ENCODE measurements around the gene NLRP1.

Gene NLRP1

GRCh38 chr17:5610956-5611355 is 26.6 kb upstream of the NLRP1 start:
- Histone ChIP-seq H3K4me1 (ENCODE audit: control insufficient read depth, insufficient read depth, low read length) (no peaks in the 10 kb centered on the region), H3K9me3 (ENCODE audit: control insufficient read depth, insufficient read depth, low read length) (no peaks in the 10 kb centered on the region), H3K27ac (ENCODE audit: low read depth, low read length) (no peak overlapping the region), H3K27me3 (ENCODE audit: control insufficient read depth, insufficient read depth, low read length) (no peaks in the 10 kb centered on the region), H3K36me3 (ENCODE audit: control insufficient read depth, insufficient read depth, low read length) (no peaks in the 10 kb centered on the region), H3K4me3 (ENCODE audit: low read depth, low read length) (no peak overlapping the region), H3K9ac (ENCODE audit: low read depth, low read length) (no peak overlapping the region)

GRCh38 chr17:5608399-5609112 is 24.2 kb upstream of the NLRP1 start:
- no peaks in the 10 kb centered on the region for H3K36me3 ChIP-seq (ENCODE audit: control insufficient read depth, insufficient read depth, low read length)
- no peaks in the 10 kb centered on the region for H3K27me3 ChIP-seq (ENCODE audit: control insufficient read depth, insufficient read depth, low read length)

DNA sequence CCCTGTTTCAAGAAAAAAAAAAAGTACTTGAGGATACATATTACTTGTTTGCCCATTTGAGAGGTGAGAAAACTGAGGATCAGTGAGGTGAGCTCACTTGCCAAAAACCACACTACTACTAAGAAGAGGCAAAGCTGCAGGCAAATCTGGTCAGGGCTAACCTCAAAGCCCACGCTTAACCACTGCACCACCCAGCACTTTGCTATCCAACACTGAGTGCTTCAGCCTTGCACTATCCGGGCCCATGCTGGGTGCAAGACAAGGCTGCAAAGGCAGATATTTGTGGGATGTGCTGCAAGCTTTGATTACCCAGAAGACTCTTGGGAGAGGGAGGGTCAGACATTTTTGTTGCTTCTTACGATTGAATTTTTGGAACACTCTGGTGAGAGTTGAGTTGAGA is 23.6 kb upstream of the NLRP1 start:
- no peaks in the 10 kb centered on the region for H3K36me3 ChIP-seq (ENCODE audit: control insufficient read depth, insufficient read depth, low read length)
- no peak overlapping the region for H3K9ac ChIP-seq (ENCODE audit: low read depth, low read length)
- H3K4me1 ChIP-seq (ENCODE audit: control insufficient read depth, insufficient read depth, low read length), result no peaks in the 10 kb centered on the region
- H3K27me3 ChIP-seq (ENCODE audit: control insufficient read depth, insufficient read depth, low read length), result no peaks in the 10 kb centered on the region
- no peak overlapping the region for H3K27ac ChIP-seq (ENCODE audit: low read depth, low read length)
- H3K4me3 ChIP-seq (ENCODE audit: low read depth, low read length), result no peak overlapping the region
- no peaks in the 10 kb centered on the region for H3K9me3 ChIP-seq (ENCODE audit: control insufficient read depth, insufficient read depth, low read length)

More at GRCh38 chr17:5608399-5609112, 24.2 kb upstream of the NLRP1 start:
- Histone ChIP-seq H3K9ac (ENCODE audit: low read depth, low read length) (no peak overlapping the region), H3K9me3 (ENCODE audit: control insufficient read depth, insufficient read depth, low read length) (no peaks in the 10 kb centered on the region), H3K27ac (ENCODE audit: low read depth, low read length) (no peak overlapping the region), H3K4me1 (ENCODE audit: control insufficient read depth, insufficient read depth, low read length) (no peaks in the 10 kb centered on the region), H3K4me3 (ENCODE audit: low read depth, low read length) (no peak overlapping the region)

DNA sequence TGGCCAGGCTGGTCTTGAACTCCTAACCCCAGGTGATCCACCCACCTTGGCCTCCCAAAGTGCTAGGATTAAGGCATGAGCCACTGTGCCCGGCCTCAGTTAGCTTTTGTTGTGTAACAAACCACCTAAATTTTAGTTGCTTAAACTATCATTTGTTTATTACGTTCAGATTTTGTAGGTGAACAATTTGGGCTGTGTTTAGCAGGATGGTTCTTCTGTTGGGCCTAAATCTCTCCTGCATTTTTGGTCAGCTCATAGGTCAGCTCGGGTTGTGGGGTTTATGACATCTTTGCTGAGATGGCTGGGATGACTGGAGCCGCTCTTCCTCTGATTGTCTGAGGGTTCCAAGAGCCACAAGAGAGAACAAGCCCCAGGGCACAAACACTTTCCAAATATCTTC is 21.1 kb upstream of the NLRP1 start:
- no peaks in the 10 kb centered on the region for H3K36me3 ChIP-seq (ENCODE audit: control insufficient read depth, insufficient read depth, low read length)
- H3K27me3 ChIP-seq (ENCODE audit: control insufficient read depth, insufficient read depth, low read length), result no peaks in the 10 kb centered on the region
- no peaks in the 10 kb centered on the region for H3K4me1 ChIP-seq (ENCODE audit: control insufficient read depth, insufficient read depth, low read length)
- no peak overlapping the region for H3K4me3 ChIP-seq (ENCODE audit: low read depth, low read length)
- H3K27ac ChIP-seq (ENCODE audit: low read depth, low read length), result no peak overlapping the region
- no peaks in the 10 kb centered on the region for H3K9me3 ChIP-seq (ENCODE audit: control insufficient read depth, insufficient read depth, low read length)
- H3K9ac ChIP-seq (ENCODE audit: low read depth, low read length), result no peak overlapping the region

GRCh38 chr17:5600041-5600440 is 15.7 kb upstream of the NLRP1 start:
- Histone ChIP-seq H3K9ac (ENCODE audit: low read depth, low read length) (no peak overlapping the region), H3K4me3 (ENCODE audit: low read depth, low read length) (no peak overlapping the region), H3K4me1 (ENCODE audit: control insufficient read depth, insufficient read depth, low read length) (no peaks in the 10 kb centered on the region), H3K27me3 (ENCODE audit: control insufficient read depth, insufficient read depth, low read length) (no peaks in the 10 kb centered on the region), H3K9me3 (ENCODE audit: control insufficient read depth, insufficient read depth, low read length) (no peaks in the 10 kb centered on the region), H3K36me3 (ENCODE audit: control insufficient read depth, insufficient read depth, low read length) (no peaks in the 10 kb centered on the region), H3K27ac (ENCODE audit: low read depth, low read length) (no peak overlapping the region)

DNA sequence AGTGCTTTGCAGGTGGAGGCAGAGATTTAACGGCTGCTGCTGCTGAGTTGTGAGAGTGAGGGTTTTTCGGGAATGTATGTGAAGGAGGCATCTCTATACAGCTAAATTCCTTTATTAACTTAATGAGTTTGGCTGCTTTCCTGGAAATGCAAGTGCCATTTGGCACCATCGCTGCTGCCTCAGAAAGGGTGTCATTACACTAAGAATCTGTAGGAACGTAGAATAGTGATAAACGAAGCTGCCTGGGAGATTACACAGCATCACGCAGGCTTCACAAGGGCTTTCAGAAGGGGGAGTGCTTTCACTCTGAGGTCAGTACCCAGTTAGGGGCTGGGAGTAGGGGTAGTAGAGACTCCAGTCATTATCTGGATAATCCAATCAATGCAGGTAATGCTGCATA is 14.1 kb upstream of the NLRP1 start:
- no peaks in the 10 kb centered on the region for H3K36me3 ChIP-seq (ENCODE audit: control insufficient read depth, insufficient read depth, low read length)
- no peaks in the 10 kb centered on the region for H3K4me1 ChIP-seq (ENCODE audit: control insufficient read depth, insufficient read depth, low read length)
- H3K27me3 ChIP-seq (ENCODE audit: control insufficient read depth, insufficient read depth, low read length), result no peaks in the 10 kb centered on the region
- H3K27ac ChIP-seq (ENCODE audit: low read depth, low read length), result no peak overlapping the region
- no peaks in the 10 kb centered on the region for H3K9me3 ChIP-seq (ENCODE audit: control insufficient read depth, insufficient read depth, low read length)
- H3K4me3 ChIP-seq (ENCODE audit: low read depth, low read length), result no peak overlapping the region
- no peak overlapping the region for H3K9ac ChIP-seq (ENCODE audit: low read depth, low read length)

DNA sequence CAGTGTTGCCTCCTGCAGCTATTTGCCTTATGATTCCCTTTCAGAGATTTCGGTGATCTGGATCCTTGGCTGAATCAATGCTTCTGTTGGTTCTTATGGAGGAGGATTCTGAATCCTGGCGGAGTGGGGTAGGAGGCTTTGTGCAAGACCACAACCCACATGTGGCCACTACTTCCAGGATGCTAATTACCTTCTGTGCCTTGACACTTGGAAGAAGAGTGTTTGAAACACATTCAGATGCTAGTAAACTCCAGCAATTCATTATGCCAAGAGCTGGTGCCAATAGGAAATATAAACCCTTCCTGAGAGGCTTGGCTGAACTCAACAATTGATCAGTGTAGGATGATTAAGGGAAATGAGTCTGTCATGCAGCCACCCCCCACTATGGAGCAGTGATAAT is 12.1 kb upstream of the NLRP1 start:
- no peak overlapping the region for H3K27ac ChIP-seq (ENCODE audit: low read depth, low read length)
- H3K36me3 ChIP-seq (ENCODE audit: control insufficient read depth, insufficient read depth, low read length), result no peaks in the 10 kb centered on the region
- no peak overlapping the region for H3K9ac ChIP-seq (ENCODE audit: low read depth, low read length)
- H3K4me3 ChIP-seq (ENCODE audit: low read depth, low read length), result no peak overlapping the region
- H3K4me1 ChIP-seq (ENCODE audit: control insufficient read depth, insufficient read depth, low read length), result no peaks in the 10 kb centered on the region
- no peaks in the 10 kb centered on the region for H3K27me3 ChIP-seq (ENCODE audit: control insufficient read depth, insufficient read depth, low read length)
- no peaks in the 10 kb centered on the region for H3K9me3 ChIP-seq (ENCODE audit: control insufficient read depth, insufficient read depth, low read length)

DNA sequence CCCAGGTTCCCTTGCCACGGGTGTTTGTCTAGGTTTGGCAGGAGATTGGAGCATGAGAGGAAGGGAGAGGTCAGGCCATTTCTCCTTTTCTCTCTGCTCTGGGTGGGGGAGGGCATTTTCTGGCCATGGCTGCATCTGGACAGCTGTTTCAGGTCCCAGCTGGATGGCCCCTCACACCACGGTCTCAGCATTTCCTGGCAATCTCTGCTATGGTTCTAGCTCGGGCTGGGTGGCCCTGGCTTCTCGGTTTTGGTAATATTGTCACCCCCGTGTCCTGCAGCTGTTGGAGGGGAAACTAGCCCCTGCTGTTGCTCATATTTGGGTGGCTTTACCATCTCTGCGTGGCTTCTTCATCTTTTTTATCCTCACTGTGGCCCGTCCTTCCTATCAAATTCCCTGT is 11.5 kb upstream of the NLRP1 start:
- Histone ChIP-seq H3K9ac (ENCODE audit: low read depth, low read length) (no peak overlapping the region), H3K9me3 (ENCODE audit: control insufficient read depth, insufficient read depth, low read length) (no peaks in the 10 kb centered on the region), H3K27ac (ENCODE audit: low read depth, low read length) (no peak overlapping the region), H3K36me3 (ENCODE audit: control insufficient read depth, insufficient read depth, low read length) (no peaks in the 10 kb centered on the region), H3K4me3 (ENCODE audit: low read depth, low read length) (no peak overlapping the region), H3K4me1 (ENCODE audit: control insufficient read depth, insufficient read depth, low read length) (no peaks in the 10 kb centered on the region), H3K27me3 (ENCODE audit: control insufficient read depth, insufficient read depth, low read length) (no peaks in the 10 kb centered on the region)

DNA sequence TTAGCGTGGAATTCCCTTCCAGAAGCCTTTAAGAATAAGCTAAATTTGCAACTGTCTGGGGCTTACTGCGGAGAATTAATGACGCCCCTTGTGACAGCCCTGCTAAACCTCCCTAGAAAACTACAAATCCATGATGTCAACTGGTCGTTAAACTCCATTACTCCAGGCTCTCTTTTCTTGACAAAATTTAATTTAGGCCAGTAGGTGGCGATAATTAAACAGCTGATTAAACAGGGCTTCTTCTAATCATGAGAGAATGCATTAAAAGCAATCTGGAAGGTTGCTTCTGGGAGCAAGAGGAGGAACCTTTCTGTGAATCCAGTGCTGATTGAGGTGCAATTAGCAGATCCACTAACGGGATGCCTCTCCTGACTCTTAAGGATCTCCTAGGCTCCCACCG is 8.1 kb upstream of the NLRP1 start:
- no peaks in the 10 kb centered on the region for H3K27me3 ChIP-seq (ENCODE audit: control insufficient read depth, insufficient read depth, low read length)
- no peak overlapping the region for H3K9ac ChIP-seq (ENCODE audit: low read depth, low read length)
- no peaks in the 10 kb centered on the region for H3K9me3 ChIP-seq (ENCODE audit: control insufficient read depth, insufficient read depth, low read length)
- H3K27ac ChIP-seq (ENCODE audit: low read depth, low read length), result no peak overlapping the region
- H3K4me3 ChIP-seq (ENCODE audit: low read depth, low read length), result no peak overlapping the region
- no peaks in the 10 kb centered on the region for H3K36me3 ChIP-seq (ENCODE audit: control insufficient read depth, insufficient read depth, low read length)
- no peaks in the 10 kb centered on the region for H3K4me1 ChIP-seq (ENCODE audit: control insufficient read depth, insufficient read depth, low read length)

- Histone ChIP-seq H3K4me1 (ENCODE audit: control insufficient read depth, insufficient read depth, low read length) (no peaks in the 10 kb centered on the region), H3K9ac (ENCODE audit: low read depth, low read length) (no peak overlapping the region), H3K36me3 (ENCODE audit: control insufficient read depth, insufficient read depth, low read length) (no peaks in the 10 kb centered on the region), H3K27me3 (ENCODE audit: control insufficient read depth, insufficient read depth, low read length) (no peaks in the 10 kb centered on the region), H3K4me3 (ENCODE audit: low read depth, low read length) (no peak overlapping the region), H3K9me3 (ENCODE audit: control insufficient read depth, insufficient read depth, low read length) (no peaks in the 10 kb centered on the region), H3K27ac (ENCODE audit: low read depth, low read length) (no peak overlapping the region)
Measured at GRCh38 chr17:5591966-5592365, 7.7 kb upstream of the NLRP1 start.

GRCh38 chr17:5588584-5588983 is 4.3 kb upstream of the NLRP1 start:
- Histone ChIP-seq H3K4me1 (ENCODE audit: control insufficient read depth, insufficient read depth, low read length) (no peaks in the 10 kb centered on the region), H3K27ac (ENCODE audit: low read depth, low read length) (no peak overlapping the region), H3K9ac (ENCODE audit: low read depth, low read length) (no peak overlapping the region), H3K4me3 (ENCODE audit: low read depth, low read length) (no peak overlapping the region), H3K36me3 (ENCODE audit: control insufficient read depth, insufficient read depth, low read length) (no peaks in the 10 kb centered on the region), H3K9me3 (ENCODE audit: control insufficient read depth, insufficient read depth, low read length) (no peaks in the 10 kb centered on the region), H3K27me3 (ENCODE audit: control insufficient read depth, insufficient read depth, low read length) (no peaks in the 10 kb centered on the region)

All from HUES48 (cell line).